HepG2 (cell line): ENCODE results near the gene GRHL1.

Experiments
- CTCF ChIP-seq: sonication (generic); formaldehyde crosslinking; IDR thresholded peaks from 2 replicates; pipeline ENCODE4 v1.5.0; 2020; ENCODE audit warnings: mild to moderate bottlenecking, missing genetic modification reagents, moderate library complexity
- HMG20A ChIP-seq: IDR thresholded peaks from 2 replicates; pipeline ENCODE4 v1.6.1; 2016; ENCODE audit warnings: borderline replicate concordance
- HNRNPL ChIP-seq: fragments of 200-400 bp; formaldehyde crosslinking; IDR thresholded peaks from 2 replicates; pipeline ENCODE4 v1.6.1; 2017; ENCODE audit warnings: mild to moderate bottlenecking, low read depth, low read length
- IKZF1 ChIP-seq: fragments of 450-650 bp; IDR thresholded peaks from 2 replicates; pipeline ENCODE4 v1.7.1; 2016
- JARID2 ChIP-seq: sonication (generic); formaldehyde crosslinking; IDR thresholded peaks from 2 replicates; pipeline ENCODE4 v1.8.1; 2023; ENCODE audit warnings: missing genetic modification reagents, inconsistent platforms; ENCODE audit not compliant: insufficient replicate concordance
- JUNB ChIP-seq: sonication (generic); formaldehyde crosslinking; IDR thresholded peaks from 2 replicates; pipeline ENCODE4 v1.8.0; 2022; ENCODE audit warnings: missing genetic modification reagents, mild to moderate bottlenecking, borderline replicate concordance
- POLR2A ChIP-seq, 2 experiments: IDR thresholded peaks; 2 replicates each; pipeline ENCODE4 v1.6.1; 2011; ENCODE audit warnings: low read depth in 2 of 2, low read length in 2 of 2, mild to moderate bottlenecking in 1 of 2, moderate library complexity in 1 of 2; ENCODE audit not compliant: insufficient read depth in 1 of 2
- TCF7L2 ChIP-seq: IDR thresholded peaks from 2 replicates; pipeline ENCODE4 v1.6.1; 2011; ENCODE audit warnings: mild to moderate bottlenecking, low read depth, low read length, moderate library complexity
- ZBTB21 ChIP-seq: sonication (generic); formaldehyde crosslinking; IDR thresholded peaks from 2 replicates; pipeline ENCODE4 v1.4.0; 2020; ENCODE audit warnings: missing genetic modification reagents
- ZMAT3 ChIP-seq: sonication (generic); formaldehyde crosslinking; conservative IDR thresholded peaks from 2 replicates; pipeline ENCODE4 v1.7.0; 2021; ENCODE audit warnings: missing genetic modification reagents
- ZNF562 ChIP-seq: sonication (generic); formaldehyde crosslinking; IDR thresholded peaks from 2 replicates; pipeline ENCODE4 v1.8.0; 2022; ENCODE audit warnings: missing genetic modification reagents, borderline replicate concordance

GRCh38 chr2:9998916-9999654, 47.6 kb downstream of the GRHL1 start:
- no peak for TF ChIP-seq ZMAT3 (CRISPR knock-in tag)
- no peak for TF ChIP-seq IKZF1
- no peak for TF ChIP-seq JARID2 (CRISPR knock-in tag)
- no peak for TF ChIP-seq CTCF (CRISPR knock-in tag)
- no peak for TF ChIP-seq TCF7L2
- TF ChIP-seq HNRNPL: no peak
- no peak for TF ChIP-seq JUNB (CRISPR knock-in tag)
- no peak for TF ChIP-seq ZBTB21 (CRISPR knock-in tag)
- no peak for TF ChIP-seq POLR2A (IDR thresholded peaks at IDR 0.05; ENCODE audit: insufficient read depth in 1 of 2, low read depth in 2 of 2, low read length in 2 of 2)
- TF ChIP-seq HMG20A: no peak
- TF ChIP-seq ZNF562 (CRISPR knock-in tag): no peak
